Smooth muscle cell (in vitro differentiated cells): ENCODE data around the gene PRKCE. TPM values are rescaled to one million over a fixed set of nuclear protein-coding genes. Genes with fewer than 3 reads are reported as not detected.

Experiments used
- DNase-seq: peaks from one replicate; lab custom pipeline; 2025; ENCODE audit not compliant: unreplicated experiment; lab: John Stamatoyannopoulos, UW
- H2AFZ ChIP-seq: fragments of 200-600 bp; sonication (generic); 2 replicates; pipeline ENCODE4 v1.6.0; 2016; ENCODE audit warnings: antibody characterized with exemption, low read depth, mild to moderate bottlenecking
- H3F3A ChIP-seq: fragments of 200-600 bp; sonication (generic); 2 replicates; pipeline ENCODE4 v1.6.0; 2017; ENCODE audit warnings: antibody characterized with exemption, low read depth
- H3K27ac ChIP-seq: fragments of 200-600 bp; sonication (generic); 2 replicates; pipeline ENCODE4 v1.5.1; 2016; ENCODE audit warnings: low read depth, mild to moderate bottlenecking
- H3K27me3 ChIP-seq: fragments of 200-600 bp; sonication (generic); 2 replicates; pipeline ENCODE4 v1.6.1; 2016; ENCODE audit warnings: low read depth, mild to moderate bottlenecking
- H3K36me3 ChIP-seq: fragments of 200-600 bp; sonication (generic); 2 replicates; pipeline ENCODE4 v1.5.1; 2016; ENCODE audit warnings: low read depth
- H3K4me1 ChIP-seq: fragments of 200-600 bp; sonication (generic); 2 replicates; pipeline ENCODE4 v1.5.1; 2016; ENCODE audit warnings: low read depth
- H3K4me2 ChIP-seq: fragments of 200-600 bp; sonication (generic); 2 replicates; pipeline ENCODE4 v1.6.0; 2016; ENCODE audit warnings: mild to moderate bottlenecking
- H3K4me3 ChIP-seq: fragments of 200-600 bp; sonication (generic); 2 replicates; pipeline ENCODE4 v1.5.1; 2016; ENCODE audit warnings: mild to moderate bottlenecking
- H3K79me2 ChIP-seq: fragments of 200-600 bp; sonication (generic); 2 replicates; pipeline ENCODE4 v1.6.0; 2016; ENCODE audit warnings: low read depth, mild to moderate bottlenecking
- H3K9ac ChIP-seq: fragments of 200-600 bp; sonication (generic); 2 replicates; pipeline ENCODE4 v1.6.0; 2016; ENCODE audit warnings: low read depth
- H3K9me3 ChIP-seq: fragments of 200-600 bp; sonication (generic); replicated peaks from 2 replicates; pipeline ENCODE4 v1.5.1; 2016; ENCODE audit warnings: low read depth
- H4K20me1 ChIP-seq: fragments of 200-600 bp; sonication (generic); 2 replicates; pipeline ENCODE4 v1.6.0; 2016; ENCODE audit warnings: low read depth
- WGBS: methylation state at CpG from one replicate; pipeline ENCODE4 v1.1.7; 2016; ENCODE audit warnings: low lambda C conversion rate; 5-methylcytosine and 5-hydroxymethylcytosine counted together
- polyA plus RNA-seq: library from polyadenylated mRNA; unstranded; fragments of >200 nt; fragmentation: Nextera tagmentation; extraction: Ambion mirVana; gene quantifications from 2 replicates; pipeline ENCODE4 v1.2.1, GENCODE V29; 2016
- total RNA-seq: library from RNA; depleted of rRNA; stranded (reverse); fragments of >200 nt; gene quantifications from 2 replicates; pipeline ENCODE4 v1.2.3, GENCODE V29; 2014
- TF ChIP-seq, protein P1 (sequence below): fragments of 200-600 bp; sonication (generic); IDR thresholded peaks from 2 replicates; pipeline ENCODE4 v1.5.1; 2017; ENCODE audit warnings: borderline replicate concordance, mild to moderate bottlenecking, antibody characterized with exemption; ENCODE audit not compliant: insufficient read depth, poor library complexity, severe bottlenecking

PRKCE gene
- total and polyA plus RNA-seq, 2 experiments from 2014 or later: 20.6 to 29.1 TPM

DNA sequence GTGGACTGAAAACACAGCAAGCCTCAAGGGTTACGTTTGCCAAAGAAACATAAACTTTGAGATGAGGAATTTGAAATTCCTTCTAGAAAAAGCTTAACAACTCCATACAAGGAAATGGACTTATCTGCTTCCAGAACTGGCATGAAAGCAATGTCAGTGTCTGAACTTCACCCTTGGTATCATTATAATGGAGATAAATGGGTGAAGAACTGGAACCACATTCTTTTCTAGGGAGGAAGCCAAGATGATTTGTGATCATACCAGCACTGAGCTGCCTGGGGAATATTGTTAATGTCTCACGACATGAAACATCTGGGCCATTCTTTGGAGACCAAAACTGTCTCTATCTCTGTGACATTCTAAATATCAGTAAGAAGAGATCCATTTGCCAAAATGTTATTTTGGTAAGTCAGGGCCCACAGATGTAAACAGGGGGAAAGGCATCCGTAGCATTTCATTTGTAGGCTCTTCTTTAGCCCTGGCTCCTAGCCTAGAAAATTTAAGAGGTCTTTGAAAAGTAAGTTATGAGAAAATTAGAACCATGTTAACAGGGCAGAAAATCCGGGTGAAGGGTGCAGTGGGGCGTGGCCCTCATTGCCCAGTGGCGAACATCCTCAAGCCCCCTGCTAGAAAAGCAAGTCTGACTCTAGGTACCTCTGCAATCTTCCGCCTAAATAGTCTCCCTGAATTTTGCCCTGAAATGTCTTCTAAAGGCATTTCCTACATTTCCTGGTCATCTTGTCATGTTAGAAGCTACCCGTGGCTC lies 350.4 kb downstream of the PRKCE start:
- TF ChIP-seq, protein P1, sequence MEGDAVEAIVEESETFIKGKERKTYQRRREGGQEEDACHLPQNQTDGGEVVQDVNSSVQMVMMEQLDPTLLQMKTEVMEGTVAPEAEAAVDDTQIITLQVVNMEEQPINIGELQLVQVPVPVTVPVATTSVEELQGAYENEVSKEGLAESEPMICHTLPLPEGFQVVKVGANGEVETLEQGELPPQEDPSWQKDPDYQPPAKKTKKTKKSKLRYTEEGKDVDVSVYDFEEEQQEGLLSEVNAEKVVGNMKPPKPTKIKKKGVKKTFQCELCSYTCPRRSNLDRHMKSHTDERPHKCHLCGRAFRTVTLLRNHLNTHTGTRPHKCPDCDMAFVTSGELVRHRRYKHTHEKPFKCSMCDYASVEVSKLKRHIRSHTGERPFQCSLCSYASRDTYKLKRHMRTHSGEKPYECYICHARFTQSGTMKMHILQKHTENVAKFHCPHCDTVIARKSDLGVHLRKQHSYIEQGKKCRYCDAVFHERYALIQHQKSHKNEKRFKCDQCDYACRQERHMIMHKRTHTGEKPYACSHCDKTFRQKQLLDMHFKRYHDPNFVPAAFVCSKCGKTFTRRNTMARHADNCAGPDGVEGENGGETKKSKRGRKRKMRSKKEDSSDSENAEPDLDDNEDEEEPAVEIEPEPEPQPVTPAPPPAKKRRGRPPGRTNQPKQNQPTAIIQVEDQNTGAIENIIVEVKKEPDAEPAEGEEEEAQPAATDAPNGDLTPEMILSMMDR: no peak
- no peaks in the 10 kb centered on the region for H3K27me3 ChIP-seq
- no peaks in the 10 kb centered on the region for H3K9me3 ChIP-seq
- H3K4me2 ChIP-seq: no peak overlapping the region
- H2AFZ ChIP-seq: no peak overlapping the region
- peaks cover 4% of the 10 kb centered on the region for H3F3A ChIP-seq
- DNase-seq: no peak
- WGBS: 81% methylated on average over 8 of the region's 8 CpGs
- no peaks in the 10 kb centered on the region for H3K4me1 ChIP-seq
- H3K79me2 ChIP-seq: peaks cover 4% of the 10 kb centered on the region
- H3K9ac ChIP-seq: no peak overlapping the region
- H3K4me3 ChIP-seq: no peak overlapping the region
- H3K27ac ChIP-seq: peak overlapping the region; percentile 36
- H3K36me3 ChIP-seq: peaks cover 2% of the 10 kb centered on the region
- peaks cover 2% of the 10 kb centered on the region for H4K20me1 ChIP-seq

DNA sequence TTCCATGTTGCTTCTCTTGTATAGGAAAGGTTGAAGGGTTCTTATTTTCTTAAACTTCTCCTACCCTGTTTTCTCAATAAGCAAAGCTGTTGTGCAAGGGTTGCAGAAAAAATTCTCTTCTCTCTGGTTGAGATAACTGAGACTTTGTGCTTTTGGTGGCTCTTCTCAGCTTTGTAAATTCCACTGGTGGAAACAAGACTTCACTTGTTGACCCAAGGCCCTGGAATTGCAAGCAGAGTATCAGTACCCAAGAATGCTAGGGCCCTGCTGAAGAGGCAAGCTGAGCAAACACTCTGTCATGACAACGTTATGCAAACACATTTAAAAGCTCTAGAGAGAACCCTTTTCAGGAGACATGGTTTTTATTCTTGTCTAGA lies 351.0 kb downstream of the PRKCE start:
- Histone ChIP-seq H3K4me3 (no peak overlapping the region), H2AFZ (no peak overlapping the region), H3K9ac (no peak overlapping the region), H3K79me2 (peaks cover 4% of the 10 kb centered on the region), H3K27ac (peak overlapping the region; percentile 36), H3F3A (peaks cover 4% of the 10 kb centered on the region), H3K36me3 (peaks cover 2% of the 10 kb centered on the region), H3K4me2 (no peak overlapping the region), H3K27me3 (no peaks in the 10 kb centered on the region), H3K4me1 (no peaks in the 10 kb centered on the region), H3K9me3 (no peaks in the 10 kb centered on the region), H4K20me1 (no peaks in the 10 kb centered on the region)
- no peak for DNase-seq
- TF ChIP-seq, protein P1: no peak
- 45% methylated on average over 1 of the region's 1 CpG for WGBS

DNA sequence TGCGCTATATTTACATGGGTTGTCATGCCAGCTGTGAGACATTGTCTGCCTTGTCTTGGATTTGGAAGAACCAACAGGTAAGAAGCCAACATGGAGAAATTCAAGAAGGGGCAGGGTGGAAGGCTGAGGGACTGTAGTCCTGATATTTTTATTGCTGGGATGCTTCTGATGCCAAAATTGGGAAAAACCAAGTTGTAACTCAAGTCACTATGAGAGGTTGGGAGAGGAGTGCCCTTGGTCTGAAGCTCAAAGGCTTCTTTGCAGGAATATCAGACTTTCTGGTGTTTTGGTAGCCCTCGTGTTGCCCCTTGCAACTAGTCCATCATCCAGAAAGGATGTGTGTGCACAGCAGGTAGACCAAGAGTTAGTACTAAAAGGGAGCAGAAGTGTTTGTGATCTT lies 351.5 kb downstream of the PRKCE start:
- Histone ChIP-seq H3K9ac (no peak overlapping the region), H3K27me3 (no peaks in the 10 kb centered on the region), H3F3A (peaks cover 4% of the 10 kb centered on the region), H4K20me1 (no peaks in the 10 kb centered on the region), H3K27ac (peak overlapping the region; percentile 36), H3K9me3 (no peaks in the 10 kb centered on the region), H3K4me1 (no peaks in the 10 kb centered on the region), H3K36me3 (peaks cover 2% of the 10 kb centered on the region), H3K4me3 (no peak overlapping the region), H3K4me2 (no peak overlapping the region), H3K79me2 (peaks cover 3% of the 10 kb centered on the region), H2AFZ (no peak overlapping the region)
- TF ChIP-seq, protein P1: no peak
- no peak for DNase-seq
- WGBS: 100% methylated on average over 2 of the region's 2 CpGs
